Activated CD8-positive, alpha-beta T cell treated with anti-CD3 and anti-CD28 coated beads, Interleukin-2, amount 10 ng/mL, durations not matched to agents 7 days and 5 days (primary cell): ENCODE measurements around the gene PANK4. TPM values are rescaled to one million over a fixed set of nuclear protein-coding genes. Genes with fewer than 3 reads are reported as not detected.
"Not testable (repeated sequence)": the region's sequence is repeated elsewhere in the genome, so short reads cannot be mapped to it uniquely, and the experiment has no call there.

ENCODE experiments used
- ATAC-seq: fragments of 150-1000 bp; cut with Tn5 transposase; one replicate; pipeline ENCODE4 v1.10.0; 2021; ENCODE audit warnings: moderate library complexity
- CTCF ChIA-PET: fragments of 350-600 bp; sonication (Branson Sonifier 250); formaldehyde crosslinking; loops from one replicate; lab custom pipeline; 2021; ENCODE audit warnings: antibody characterized with exemption; lab: Charles Lee
- POLR2A ChIA-PET: fragments of 350-600 bp; sonication (Branson Sonifier 250); formaldehyde crosslinking; loops from one replicate; lab custom pipeline; 2021; ENCODE audit warnings: antibody characterized with exemption; lab: Charles Lee
- DNase-seq: peaks from one replicate; pipeline ENCODE4 v3.0.0-alpha.2; 2020
- H3K27ac Mint-ChIP-seq: one replicate; pipeline ENCODE4 v1.8.0; 2021; ENCODE audit warnings: mild to moderate bottlenecking, mixed read lengths
- H3K27me3 Mint-ChIP-seq: one replicate; pipeline ENCODE4 v1.8.0; 2021; ENCODE audit warnings: low read depth, mixed read lengths
- H3K36me3 Mint-ChIP-seq: one replicate; pipeline ENCODE4 v1.8.0; 2021; ENCODE audit warnings: low read depth, mixed read lengths
- H3K4me1 Mint-ChIP-seq: one replicate; pipeline ENCODE4 v1.8.0; 2021; ENCODE audit warnings: low read depth, mixed read lengths
- H3K4me3 Mint-ChIP-seq: one replicate; pipeline ENCODE4 v1.8.0; 2021; ENCODE audit warnings: mild to moderate bottlenecking, mixed read lengths
- H3K9me3 Mint-ChIP-seq: one replicate; pipeline ENCODE4 v1.8.0; 2022; ENCODE audit warnings: mixed read lengths; ENCODE audit not compliant: insufficient read depth
- total RNA-seq, 2 experiments: library from RNA; stranded (reverse); gene quantifications; one replicate each; pipeline ENCODE4 v1.2.3, GENCODE V29; 2021

The PANK4 gene
- 10 to 100 TPM; 55.9 to 66.8 TPM for total RNA-seq

- Mint-ChIP-seq H3K4me3 (peak within 1 kb of the TSS; percentile 81), H3K4me1 (peaks cover 49% of the 10 kb centered on the region), H3K36me3 (peaks cover 19% of the 10 kb centered on the region), H3K27ac (peak within 1 kb of the TSS; percentile 94), H3K27me3 (peaks cover 19% of the 10 kb centered on the region), H3K9me3 (no peaks in the 10 kb centered on the region)
- peak; percentile 89 for ATAC-seq
- ChIA-PET CTCF (interaction anchor here (0.8 to 4.2 kb wide), 11 partner anchors 14 to 331 kb away, joined by 3 to 51 read pairs (median 6); partner anchors contain the start of genes FAAP20 and TNFRSF14), POLR2A (interaction anchor here (0.8 to 4.8 kb wide), 10 partner anchors 8 to 133 kb away, joined by 3 to 96 read pairs (median 5); partner anchors contain the start of genes PEX10 and TNFRSF14)
- DNase-seq: peak; percentile 93
Observed at GRCh38 chr1:2525920-2526823, at the start of gene PANK4. TSS of gene PANK4 (minus strand) at chr1:2526596. CDS start at chr1:2526587, 9 bp downstream.

GRCh38 chr1:2574350-2574749 lies 48.0 kb upstream of the PANK4 start:
- no peak for DNase-seq
- Mint-ChIP-seq H3K9me3 (peaks cover 20% of the 10 kb centered on the region), H3K4me1 (peaks cover 42% of the 10 kb centered on the region), H3K27ac (no peak overlapping the region), H3K4me3 (no peak overlapping the region), H3K36me3 (peaks cover 18% of the 10 kb centered on the region), H3K27me3 (peaks cover 5% of the 10 kb centered on the region)
- ChIA-PET CTCF (interaction anchor here (1.1 to 2.2 kb wide), 2 partner anchors 13 to 18 kb away, joined by 4 to 9 read pairs; partner anchors contain the start of gene TNFRSF14), POLR2A (interaction anchor here (1.1 kb wide), 1 partner anchor 11 kb away, joined by 3 read pairs; no protein-coding TSS in a partner anchor)
- ATAC-seq: no peak

- CTCF ChIA-PET: interaction anchor here (1.2 to 2.2 kb wide), 2 partner anchors 10 to 12 kb away, joined by 5 to 9 read pairs; no protein-coding TSS in a partner anchor
- no peak overlapping the region for H3K4me3 Mint-ChIP-seq
- no peak for DNase-seq
Observed at GRCh38 chr1:2573250-2573920, 47.0 kb upstream of the PANK4 start.

GRCh38 chr1:2571348-2571747 lies 45.0 kb upstream of the PANK4 start:
- H3K4me3 Mint-ChIP-seq: no peak overlapping the region
- H3K27me3 Mint-ChIP-seq: peaks cover 5% of the 10 kb centered on the region
- ChIA-PET POLR2A (interaction anchor here (0.8 to 1.6 kb wide), 3 partner anchors 10 to 15 kb away, joined by 3 to 13 read pairs (median 4); partner anchors contain the start of gene TNFRSF14), CTCF (interaction anchor here (1.3 to 2.5 kb wide), 2 partner anchors 10 to 15 kb away, joined by 3 to 16 read pairs; partner anchors contain the start of gene TNFRSF14)
- ATAC-seq (no peak), DNase-seq (no peak)
- peaks cover 18% of the 10 kb centered on the region for H3K4me1 Mint-ChIP-seq
- H3K27ac Mint-ChIP-seq: no peak overlapping the region
- H3K9me3 Mint-ChIP-seq: peaks cover 20% of the 10 kb centered on the region
- H3K36me3 Mint-ChIP-seq: peaks cover 15% of the 10 kb centered on the region

More at GRCh38 chr1:2573250-2573920, 47.0 kb upstream of the PANK4 start:
- Mint-ChIP-seq H3K27me3 (peaks cover 5% of the 10 kb centered on the region), H3K4me1 (peaks cover 34% of the 10 kb centered on the region), H3K9me3 (peaks cover 20% of the 10 kb centered on the region), H3K27ac (no peak overlapping the region), H3K36me3 (peaks cover 15% of the 10 kb centered on the region)
- POLR2A ChIA-PET: interaction anchor here (1.1 kb wide), 1 partner anchor 12 kb away, joined by 3 read pairs; no protein-coding TSS in a partner anchor
- ATAC-seq: no peak

- ChIA-PET CTCF (interaction anchor here (2.5 kb wide), 1 partner anchor 9 kb away, joined by 16 read pairs; no protein-coding TSS in a partner anchor), POLR2A (interaction anchor here (1.5 to 1.6 kb wide), 2 partner anchors 9 to 15 kb away, joined by 4 to 13 read pairs; no protein-coding TSS in a partner anchor)
- peaks cover 20% of the 10 kb centered on the region for H3K9me3 Mint-ChIP-seq
- ATAC-seq (no peak), DNase-seq (no peak)
- H3K27me3 Mint-ChIP-seq: peaks cover 5% of the 10 kb centered on the region
- no peak overlapping the region for H3K27ac Mint-ChIP-seq
- H3K36me3 Mint-ChIP-seq: peaks cover 15% of the 10 kb centered on the region
- peaks cover 9% of the 10 kb centered on the region for H3K4me1 Mint-ChIP-seq
- no peak overlapping the region for H3K4me3 Mint-ChIP-seq
Observed at GRCh38 chr1:2570332-2570731, 43.9 kb upstream of the PANK4 start.

- H3K27me3 Mint-ChIP-seq: not testable (repeated sequence)
- H3K9me3 Mint-ChIP-seq: peaks cover 20% of the 10 kb centered on the region
Observed at GRCh38 chr1:2569703-2570102, 43.3 kb upstream of the PANK4 start.

GRCh38 chr1:2569060-2569459 lies 42.7 kb upstream of the PANK4 start:
- Mint-ChIP-seq H3K27ac (no peak overlapping the region), H3K36me3 (peaks cover 12% of the 10 kb centered on the region), H3K9me3 (peaks cover 17% of the 10 kb centered on the region), H3K4me3 (no peak overlapping the region), H3K27me3 (peaks cover 5% of the 10 kb centered on the region), H3K4me1 (peaks cover 5% of the 10 kb centered on the region)
- DNase-seq (no peak), ATAC-seq (no peak)
- CTCF ChIA-PET: no interaction called here
- POLR2A ChIA-PET: interaction anchor here (0.7 kb wide), 1 partner anchor 8 kb away, joined by 3 read pairs; no protein-coding TSS in a partner anchor

More at GRCh38 chr1:2569703-2570102, 43.3 kb upstream of the PANK4 start:
- H3K4me1 Mint-ChIP-seq, H3K4me3 Mint-ChIP-seq, DNase-seq, ATAC-seq, H3K27ac Mint-ChIP-seq: not testable (repeated sequence)
- ChIA-PET CTCF (interaction anchor here (2.5 kb wide), 1 partner anchor 8 kb away, joined by 16 read pairs; no protein-coding TSS in a partner anchor), POLR2A (interaction anchor here (0.7 kb wide), 1 partner anchor 8 kb away, joined by 3 read pairs; no protein-coding TSS in a partner anchor)
- peaks cover 15% of the 10 kb centered on the region for H3K36me3 Mint-ChIP-seq

- H3K9me3 Mint-ChIP-seq, CTCF ChIA-PET, POLR2A ChIA-PET, H3K4me3 Mint-ChIP-seq, DNase-seq, H3K4me1 Mint-ChIP-seq, H3K27me3 Mint-ChIP-seq, H3K36me3 Mint-ChIP-seq, H3K27ac Mint-ChIP-seq, ATAC-seq: not testable (repeated sequence)
Observed at GRCh38 chr1:2568187-2568816, 41.9 kb upstream of the PANK4 start.

- ChIA-PET CTCF (no interaction called here), POLR2A (interaction anchor here (1.3 kb wide), 1 partner anchor 11 kb away, joined by 3 read pairs; the partner anchor contains the start of gene TNFRSF14)
- Mint-ChIP-seq H3K27me3 (no peaks in the 10 kb centered on the region), H3K27ac (no peak overlapping the region), H3K4me1 (no peaks in the 10 kb centered on the region), H3K36me3 (peaks cover 2% of the 10 kb centered on the region), H3K4me3 (no peak overlapping the region), H3K9me3 (no peaks in the 10 kb centered on the region)
- ATAC-seq (no peak), DNase-seq (no peak)
Observed at GRCh38 chr1:2567083-2567679, 40.8 kb upstream of the PANK4 start.
